OCI-M1 (cell line): ENCODE data around the gene CLIP2.
"Not testable (repeated sequence)": the region's sequence is repeated elsewhere in the genome, so short reads cannot be mapped to it uniquely, and the experiment has no call there.

Source experiments
- DNase-seq: peaks from one replicate; lab custom pipeline; 2025; lab: John Stamatoyannopoulos, UW

CLIP2 gene

DNA sequence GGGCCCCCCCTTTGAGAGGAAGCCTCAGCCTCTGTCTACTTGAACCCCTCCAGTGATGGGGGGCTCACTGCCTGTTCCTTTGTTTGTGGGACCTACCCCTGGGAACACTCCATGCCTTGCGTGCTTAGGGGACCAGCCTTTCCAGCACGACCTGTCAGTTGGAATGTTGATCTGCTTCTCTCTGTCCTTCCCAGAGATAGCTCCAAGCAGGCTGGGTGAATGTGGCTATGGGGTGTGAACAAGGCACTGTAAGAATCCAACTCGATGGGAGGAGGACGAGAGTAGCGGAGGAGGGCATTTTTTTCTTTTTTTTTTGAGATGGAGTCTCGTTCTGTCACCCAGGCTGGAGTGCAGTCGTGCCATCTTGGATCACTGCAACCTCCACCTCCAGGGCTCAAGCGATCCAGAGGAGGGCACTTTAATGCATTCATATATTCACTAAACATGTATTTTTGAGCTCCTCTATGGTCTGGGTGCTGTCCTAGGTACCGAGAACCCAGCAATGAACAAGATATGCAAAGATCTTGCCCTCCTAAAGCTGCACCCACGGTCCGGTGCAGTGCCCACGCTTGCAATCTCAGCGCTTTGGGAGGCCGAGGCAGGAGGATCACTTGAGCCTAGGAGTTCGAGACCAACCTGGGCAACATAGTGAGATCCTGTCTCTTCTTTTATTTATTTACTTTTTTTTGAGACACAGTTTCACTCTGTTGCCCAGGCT lies 8.5 kb downstream of the CLIP2 start:
- no peak for DNase-seq

DNA sequence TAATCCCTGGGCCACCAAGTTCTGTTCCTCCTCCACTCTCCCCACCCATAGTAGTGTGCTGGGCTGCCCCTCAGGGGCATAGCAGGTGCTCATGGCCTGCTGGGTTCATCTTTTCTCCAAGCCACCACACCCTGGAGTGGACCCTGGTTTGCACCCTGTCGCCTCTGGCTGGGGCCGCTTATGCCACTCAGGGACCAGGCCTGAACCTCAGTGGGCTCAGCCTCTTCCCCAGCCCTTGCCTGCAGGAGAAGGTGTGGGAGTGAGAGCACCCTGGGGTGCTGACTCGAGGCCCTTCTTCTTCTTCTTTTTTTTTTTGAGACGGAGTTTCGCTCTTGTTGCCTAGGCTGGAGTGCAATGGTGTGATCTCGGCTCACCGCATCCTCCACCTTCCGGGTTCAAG lies 10.2 kb downstream of the CLIP2 start:
- no peak for DNase-seq

DNA sequence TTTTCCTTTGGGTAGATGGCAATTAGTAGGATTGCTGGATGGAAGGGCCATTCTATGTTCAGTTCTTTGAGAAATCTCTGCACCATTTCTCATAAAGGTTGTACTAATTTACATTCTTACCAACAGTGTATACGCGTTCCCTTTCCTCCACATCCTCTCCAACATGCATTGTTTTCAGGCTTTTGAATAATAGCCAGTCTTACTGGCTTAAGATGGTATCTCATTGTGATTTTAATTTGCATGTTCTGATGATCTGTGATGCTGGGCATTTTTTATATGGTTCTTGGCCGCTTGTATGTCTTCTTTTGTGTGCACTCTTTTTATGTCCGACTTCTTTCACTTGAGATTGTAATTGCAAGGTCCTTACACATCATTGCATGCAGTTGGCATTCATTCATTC lies 11.7 kb downstream of the CLIP2 start:
- no peak for DNase-seq

DNA sequence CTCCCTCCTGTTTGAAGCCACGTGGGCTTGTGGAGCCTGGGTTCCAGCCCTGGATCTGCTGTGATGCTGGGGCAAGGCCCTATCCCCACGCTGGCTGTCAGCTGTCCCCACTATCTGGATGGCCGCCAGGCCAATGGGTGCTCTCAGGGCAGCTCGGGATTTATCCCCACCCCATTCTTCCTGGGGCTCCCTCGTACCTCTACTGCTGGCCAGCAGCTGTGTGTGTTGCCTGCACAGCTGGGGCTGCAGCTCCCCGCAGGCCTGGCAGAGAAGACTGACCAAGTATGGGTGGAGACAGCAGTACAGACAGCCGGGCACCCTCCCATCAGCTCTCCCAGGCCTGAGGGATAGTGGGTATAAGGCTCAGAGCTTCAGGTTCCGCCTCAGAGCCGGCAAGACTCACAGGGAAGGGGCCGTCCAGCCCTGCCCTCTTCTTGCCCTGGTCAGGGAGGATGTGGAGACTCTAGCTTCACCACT lies 13.6 kb downstream of the CLIP2 start:
- DNase-seq: no peak

- no peak for DNase-seq
Observed at GRCh38 chr7:74304550-74304949, 15.3 kb downstream of the CLIP2 start.

DNA sequence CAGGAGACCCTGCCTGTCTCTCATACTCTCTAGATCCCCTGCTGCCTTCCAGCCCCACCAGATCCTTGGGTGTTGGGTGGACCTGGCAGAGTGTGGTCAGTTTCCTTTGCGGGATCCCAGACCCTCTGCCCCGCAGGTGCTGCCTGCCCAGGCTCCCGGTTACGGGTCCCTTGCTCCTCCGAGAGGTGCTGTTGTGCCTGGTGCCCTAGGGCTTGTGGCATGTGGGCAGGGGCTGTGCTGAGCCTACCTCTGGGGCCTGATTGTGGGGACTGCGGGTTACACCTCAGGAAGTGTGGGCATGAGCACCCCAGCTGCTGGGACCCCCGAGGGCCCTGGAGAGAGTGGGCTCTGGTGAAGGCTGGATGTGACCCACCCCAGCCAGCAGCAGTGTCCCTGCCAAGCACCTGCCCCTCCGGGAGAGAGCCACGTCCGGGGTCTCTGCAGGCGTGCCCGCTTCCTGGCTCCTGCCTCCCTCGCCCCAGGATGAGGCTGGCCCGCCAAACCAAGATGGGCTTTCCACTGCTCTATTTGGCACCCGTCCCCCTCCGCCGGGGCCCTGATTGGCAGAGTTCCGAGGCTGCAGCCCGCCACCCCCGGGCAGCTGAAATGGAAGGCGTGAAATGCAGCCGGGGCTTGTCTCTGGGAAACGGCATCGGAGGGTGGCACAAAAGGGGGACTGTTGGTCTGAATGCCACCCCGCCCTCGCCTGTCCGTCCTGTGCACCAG lies 17.0 kb downstream of the CLIP2 start:
- no peak for DNase-seq

GRCh38 chr7:74306730-74307469 lies 17.7 kb downstream of the CLIP2 start:
- DNase-seq: peak; percentile 77

DNA sequence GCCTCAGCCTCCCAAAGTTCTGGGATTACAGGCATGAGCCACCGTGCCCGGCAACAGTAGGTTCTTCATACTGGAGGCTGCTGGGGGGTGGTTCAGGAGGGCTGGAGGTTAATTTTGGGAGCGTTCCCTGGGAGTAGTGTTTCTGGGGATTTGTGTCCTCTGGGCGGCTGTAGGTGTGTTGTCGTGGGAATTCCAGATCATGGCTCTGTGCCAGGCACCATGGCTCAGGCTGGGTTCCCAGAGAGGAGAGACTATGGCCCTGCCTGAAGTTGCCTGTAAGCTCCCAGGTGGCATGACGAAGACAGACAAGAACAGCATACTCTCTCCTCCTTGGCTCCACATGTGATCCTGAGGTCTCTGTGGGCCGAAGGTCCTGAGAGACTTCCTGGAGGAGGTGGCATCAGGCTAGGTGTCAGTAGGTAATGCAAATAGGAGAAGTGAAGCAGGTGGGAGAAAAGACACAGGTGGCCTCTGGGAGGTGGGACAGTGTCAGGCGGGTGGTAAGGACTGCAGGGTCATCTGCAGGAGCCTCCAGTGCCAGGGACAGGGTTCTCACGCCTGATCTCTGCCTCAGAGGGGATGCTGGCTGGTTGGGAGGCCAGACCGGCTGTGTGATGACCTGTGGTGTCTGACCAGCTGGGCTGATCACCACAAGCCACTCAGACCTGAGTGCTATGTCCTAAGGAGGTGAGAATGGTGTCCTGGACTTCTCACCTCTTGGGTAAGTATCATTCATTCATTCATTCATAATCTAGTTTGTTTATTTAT lies 18.7 kb downstream of the CLIP2 start:
- DNase-seq: no peak

DNA sequence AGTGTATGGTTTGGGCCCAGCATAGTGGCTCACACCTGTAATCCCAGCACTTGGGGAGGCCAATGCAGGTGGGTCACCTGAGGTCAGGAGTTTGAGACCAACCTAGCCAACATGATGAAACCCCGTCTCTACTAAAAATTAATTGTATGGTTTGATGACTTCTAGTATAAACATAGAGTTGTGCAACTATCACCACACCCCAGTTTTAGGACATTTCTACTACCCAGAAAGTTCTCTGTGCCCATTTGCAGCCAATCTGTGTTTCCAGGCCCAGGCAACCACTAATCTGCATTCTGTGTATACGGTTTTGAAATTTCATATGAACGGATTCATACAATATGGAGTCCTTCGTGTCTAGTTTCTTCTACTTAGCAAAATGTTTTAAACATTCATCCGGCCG lies 20.0 kb downstream of the CLIP2 start:
- DNase-seq: no peak

DNA sequence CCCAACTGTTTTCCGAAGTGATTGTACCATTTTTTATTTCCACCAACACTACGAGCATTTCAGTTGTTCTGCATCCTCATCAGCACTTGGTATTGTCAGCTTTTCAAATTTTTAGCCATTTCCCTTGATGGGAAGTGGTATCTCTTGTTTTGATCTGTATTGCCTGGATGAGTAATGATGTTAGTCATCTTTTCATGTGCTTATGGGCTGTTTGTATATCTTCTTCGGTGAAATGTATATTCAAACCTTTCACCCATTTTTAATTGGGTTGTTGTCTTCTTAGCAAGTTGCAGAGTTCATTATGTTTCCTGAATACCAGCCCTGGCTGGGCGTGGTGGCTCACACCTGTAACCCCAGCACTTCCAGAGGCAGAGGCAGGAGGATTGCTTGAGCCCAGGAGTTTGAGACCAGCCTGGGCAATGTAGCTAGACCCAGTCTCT lies 22.1 kb downstream of the CLIP2 start:
- DNase-seq: peak; percentile 24

DNA sequence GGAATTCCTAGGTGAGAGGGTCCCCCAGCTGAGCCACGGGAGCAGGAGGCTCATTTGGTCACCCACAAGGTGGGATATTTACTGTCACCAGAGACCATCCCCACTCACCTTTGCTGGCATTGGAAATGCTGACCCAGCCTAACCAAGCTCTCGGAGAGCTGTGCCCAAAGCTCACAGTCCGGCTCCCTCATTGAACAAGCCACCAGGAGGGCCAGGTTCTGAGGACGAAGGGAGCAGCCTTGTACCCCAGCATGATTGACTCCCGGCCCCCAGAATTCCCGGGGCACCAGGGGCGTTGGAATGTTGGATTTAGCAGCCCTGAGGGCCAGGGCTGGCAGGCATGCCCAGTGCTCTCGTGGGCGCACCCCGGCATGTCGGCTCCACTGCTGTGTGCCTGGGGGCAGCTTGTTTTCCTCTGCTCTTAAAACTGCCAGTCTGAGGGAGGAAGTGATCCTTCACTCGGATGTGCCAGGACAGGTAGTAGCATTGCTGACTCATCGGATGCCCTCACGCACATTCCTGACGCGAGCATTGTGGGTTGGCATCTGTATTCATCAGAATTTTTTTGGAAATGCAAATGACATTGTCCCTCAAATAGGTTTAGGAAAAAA lies 23.3 kb downstream of the CLIP2 start:
- no peak for DNase-seq

- DNase-seq: not testable (repeated sequence)
Observed at GRCh38 chr7:74315891-74316290, 26.7 kb downstream of the CLIP2 start.

DNA sequence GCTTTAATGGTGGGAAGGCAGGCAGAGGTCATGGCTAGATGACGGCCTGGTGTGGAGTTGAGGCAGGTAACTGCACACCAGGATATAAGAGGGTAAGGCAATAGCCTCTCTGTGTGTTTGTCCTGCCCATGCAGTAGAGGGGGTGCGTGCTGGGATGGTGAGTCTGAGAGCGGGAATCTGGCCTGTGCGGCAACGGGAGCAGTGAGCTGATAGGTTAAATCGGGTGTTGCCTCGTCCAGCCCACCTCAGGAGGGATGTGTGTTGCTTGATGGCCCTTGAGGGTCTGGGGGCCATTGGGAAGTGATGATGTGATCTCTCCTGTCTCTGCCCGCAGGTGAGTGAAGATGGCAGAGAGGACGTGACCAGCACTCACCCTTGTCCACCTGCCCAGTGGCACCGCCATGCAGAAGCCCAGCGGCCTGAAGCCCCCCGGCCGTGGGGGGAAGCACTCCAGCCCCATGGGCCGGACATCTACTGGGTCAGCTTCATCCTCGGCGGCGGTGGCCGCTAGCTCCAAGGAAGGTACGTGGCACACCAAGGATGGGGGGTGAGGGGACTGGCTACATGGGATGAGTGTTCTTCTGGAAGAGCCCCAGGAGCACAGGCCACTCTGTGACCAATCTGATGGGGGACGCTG lies 28.1 kb downstream of the CLIP2 start:
- DNase-seq: no peak

- no peak for DNase-seq
Observed at GRCh38 chr7:74318043-74318442, 28.8 kb downstream of the CLIP2 start.

- peak; percentile 79 for DNase-seq
Observed at GRCh38 chr7:74320645-74321221, 31.5 kb downstream of the CLIP2 start.

DNA sequence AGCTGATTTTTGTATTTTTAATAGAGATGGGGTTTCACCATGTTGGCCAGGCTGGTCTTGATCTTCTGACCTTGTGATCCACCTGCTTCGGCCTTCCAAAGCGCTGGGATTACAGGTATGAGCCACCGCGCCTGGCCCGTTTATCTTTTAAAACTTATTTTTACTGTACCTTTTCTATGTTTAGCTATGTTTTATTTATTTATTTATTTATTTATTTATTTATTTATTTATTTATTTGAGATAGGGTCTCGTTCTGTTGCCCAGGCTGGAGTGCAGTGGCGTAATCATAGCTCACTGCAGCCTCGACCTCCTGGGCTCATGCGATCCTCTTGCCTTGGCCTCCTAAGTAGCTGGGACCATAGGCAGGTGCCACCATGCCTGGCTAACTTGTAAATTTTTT lies 33.7 kb downstream of the CLIP2 start:
- DNase-seq: not testable (repeated sequence)

DNA sequence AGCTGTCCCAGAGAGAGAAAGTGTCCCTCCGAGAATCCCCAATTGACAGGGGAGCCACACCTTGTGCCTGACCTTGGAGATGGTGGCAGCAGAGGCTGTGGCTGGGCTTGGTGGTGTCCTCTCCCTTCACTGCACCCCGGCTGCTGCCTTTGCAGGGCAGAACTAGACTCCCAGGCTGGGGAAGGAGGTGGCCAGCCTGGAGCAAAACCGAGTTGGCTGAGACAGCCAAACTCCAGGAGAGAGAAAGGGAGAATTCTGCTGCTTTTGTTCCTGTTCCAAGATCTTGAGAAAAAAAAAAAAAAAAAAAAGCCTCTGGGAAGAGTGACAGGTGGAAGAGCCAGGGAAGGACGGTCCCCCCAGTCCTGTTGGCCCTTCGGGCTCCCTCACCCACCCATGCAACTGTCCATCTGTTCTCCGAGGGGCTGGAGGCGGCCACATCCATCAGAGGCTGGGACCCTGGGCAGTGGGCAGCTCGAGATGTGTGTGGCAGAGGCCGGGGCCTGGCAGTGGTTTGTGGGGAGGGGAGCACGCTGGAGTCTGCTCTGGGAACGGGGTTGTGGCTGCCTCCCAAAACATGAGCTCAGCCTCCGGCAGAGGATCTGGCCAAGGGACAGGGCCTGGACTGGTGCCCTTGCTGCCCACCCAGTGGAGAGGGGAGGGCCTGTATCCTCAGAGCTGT lies 35.5 kb downstream of the CLIP2 start:
- DNase-seq: no peak

DNA sequence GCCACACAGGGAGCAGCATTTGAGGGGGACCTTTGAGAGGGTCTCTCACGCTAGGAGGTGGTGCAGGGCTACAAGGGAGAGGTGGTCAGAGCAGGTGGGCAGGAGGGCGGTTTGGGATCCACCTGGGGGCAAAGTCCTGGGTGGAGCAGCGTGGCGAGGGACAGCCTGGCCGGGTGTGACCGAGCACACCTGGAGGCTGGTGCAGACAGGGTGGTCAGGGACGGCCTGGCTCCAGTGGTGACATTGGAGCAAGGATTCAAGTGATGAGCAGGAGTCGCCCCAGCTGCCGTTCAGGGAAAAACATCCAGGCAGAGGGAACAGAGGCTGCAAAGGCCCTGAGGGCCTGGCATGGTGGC lies 36.0 kb downstream of the CLIP2 start:
- DNase-seq: no peak

DNA sequence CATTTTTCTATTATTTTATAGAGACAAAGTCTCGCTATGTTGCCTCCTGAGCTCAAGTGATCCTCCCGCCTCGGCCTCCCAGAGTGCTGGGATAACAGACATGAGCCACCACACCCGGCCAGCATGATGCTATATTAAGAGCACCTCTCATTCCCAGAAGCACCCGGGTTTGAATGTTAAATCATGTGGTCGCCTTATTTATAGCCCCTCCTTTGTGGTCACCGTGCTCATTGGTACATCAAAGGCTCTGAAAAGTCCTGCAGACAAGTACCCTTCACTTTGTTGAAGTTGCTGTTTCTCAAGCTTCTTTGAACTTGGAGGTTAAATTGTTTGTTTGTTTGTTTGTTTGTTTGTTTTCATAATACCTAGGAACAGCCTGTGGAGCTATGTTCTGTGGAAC lies 40.0 kb downstream of the CLIP2 start:
- no peak for DNase-seq
